Measurements from ENCODE around the gene C1QTNF9. TPM values are rescaled to one million over a fixed set of nuclear protein-coding genes. Genes with fewer than 3 reads are reported as not detected.
"Not testable (repeated sequence)": the region's sequence is repeated elsewhere in the genome, so short reads cannot be mapped to it uniquely, and the experiment has no call there.

Gene C1QTNF9
- total RNA-seq, 4 donors from 2014 or later: 0.53 TPM; not detected in 3

- intact Hi-C loops (cut with DNase I; ENCODE audit: low total_unique reads): no loop called here
- TF ChIP-seq CTCF (IDR thresholded peaks at IDR 0.05) (no peak), POLR2A (IDR thresholded peaks at IDR 0.05) (no peak)
- 91 to 95% methylated on average over 1 of the region's 1 CpG for WGBS, 2 donors
- no peak overlapping the region for H3K4me3 ChIP-seq (ENCODE audit: low read depth, poor library complexity, severe bottlenecking)
- DNase-seq (ENCODE audit: low spot score in 2 of 2): no peak
Observed at GRCh38 chr13:24306632-24307031, 2.7 kb upstream of the C1QTNF9 start.

GRCh38 chr13:24307211-24308067, 1.9 kb upstream of the C1QTNF9 start:
- WGBS, 2 donors: 86 to 90% methylated on average over 27 of the region's 27 CpGs
- intact Hi-C loops (cut with DNase I; ENCODE audit: low total_unique reads): no loop called here

GRCh38 chr13:24308068-24308445, 1.3 kb upstream of the C1QTNF9 start:
- 91% methylated on average over 33 of the region's 33 CpGs for WGBS, 2 donors
- intact Hi-C loops (cut with DNase I; ENCODE audit: low total_unique reads): no loop called here
- TF ChIP-seq CTCF (IDR thresholded peaks at IDR 0.05) (no peak), POLR2A (IDR thresholded peaks at IDR 0.05) (no peak)
- no peak overlapping the region for H3K4me3 ChIP-seq (ENCODE audit: low read depth, poor library complexity, severe bottlenecking)
- DNase-seq (ENCODE audit: low spot score in 2 of 2): no peak

More at GRCh38 chr13:24307211-24308067, 1.9 kb upstream of the C1QTNF9 start:
- no peak for DNase-seq (ENCODE audit: low spot score in 2 of 2)
- H3K4me3 ChIP-seq (ENCODE audit: low read depth, poor library complexity, severe bottlenecking): no peak overlapping the region
- TF ChIP-seq POLR2A (IDR thresholded peaks at IDR 0.05) (no peak), CTCF (IDR thresholded peaks at IDR 0.05) (no peak)

GRCh38 chr13:24308488-24309020, 826 bp upstream of the C1QTNF9 start:
- no peak for DNase-seq (ENCODE audit: low spot score in 2 of 2)
- intact Hi-C loops (cut with DNase I; ENCODE audit: low total_unique reads): no loop called here
- H3K4me3 ChIP-seq (ENCODE audit: low read depth, poor library complexity, severe bottlenecking): no peak overlapping the region
- 90 to 94% methylated on average over 34 to 37 of the region's 37 CpGs for WGBS, 2 donors
- TF ChIP-seq CTCF (IDR thresholded peaks at IDR 0.05) (no peak), POLR2A (IDR thresholded peaks at IDR 0.05) (no peak)

- intact Hi-C loops (cut with DNase I; ENCODE audit: low total_unique reads): no loop called here
- no peak for TF ChIP-seq CTCF (IDR thresholded peaks at IDR 0.05)
- TF ChIP-seq POLR2A (IDR thresholded peaks at IDR 0.05): no peak
- no peak for DNase-seq (ENCODE audit: low spot score in 2 of 2)
- 37 to 47% methylated on average over 5 of the region's 5 CpGs for WGBS, 2 donors
- no peak overlapping the region for H3K4me3 ChIP-seq (ENCODE audit: low read depth, poor library complexity, severe bottlenecking)
Observed at GRCh38 chr13:24313439-24313838, 4.1 kb downstream of the C1QTNF9 start.

GRCh38 chr13:24317835-24318234, 8.5 kb downstream of the C1QTNF9 start:
- DNase-seq (ENCODE audit: low spot score in 2 of 2); H3K4me3 ChIP-seq (ENCODE audit: low read depth, poor library complexity, severe bottlenecking); intact Hi-C loops (cut with DNase I; ENCODE audit: low total_unique reads): not testable (repeated sequence)
- 85 to 89% methylated on average over 8 to 10 of the region's 10 CpGs for WGBS, 2 donors

- WGBS, 2 donors: 51 to 54% methylated on average over 4 of the region's 4 CpGs
- intact Hi-C loops (cut with DNase I; ENCODE audit: low total_unique reads); DNase-seq (ENCODE audit: low spot score in 2 of 2); H3K4me3 ChIP-seq (ENCODE audit: low read depth, poor library complexity, severe bottlenecking): not testable (repeated sequence)
Observed at GRCh38 chr13:24318878-24319277, 9.5 kb downstream of the C1QTNF9 start.

- intact Hi-C loops (cut with DNase I; ENCODE audit: low total_unique reads); H3K4me3 ChIP-seq (ENCODE audit: low read depth, poor library complexity, severe bottlenecking); DNase-seq (ENCODE audit: low spot score in 2 of 2): not testable (repeated sequence)
- 82 to 87% methylated on average over 6 of the region's 6 CpGs for whole genome bisulfite sequencing, 2 donors
Observed at GRCh38 chr13:24319641-24320040, 10.3 kb downstream of the C1QTNF9 start.

GRCh38 chr13:24321416-24321815, 12.0 kb downstream of the C1QTNF9 start:
- intact Hi-C loops (cut with DNase I; ENCODE audit: low total_unique reads); H3K4me3 ChIP-seq (ENCODE audit: low read depth, poor library complexity, severe bottlenecking); DNase-seq (ENCODE audit: low spot score in 2 of 2): not testable (repeated sequence)
- WGBS, 2 donors: 87 to 90% methylated on average over 8 of the region's 8 CpGs

Measured in lower leg skin (tissue), 4 donors.